Kidney capillary endothelial cell (primary cell): ENCODE results near the gene NLGN4X.

Experiments used
- DNase-seq: peaks from one replicate; pipeline ENCODE4 v3.0.0-alpha.2; 2018; ENCODE audit warnings: low spot score

The NLGN4X gene

GRCh38 chrX:5867778-5868177 is 360.9 kb downstream of the NLGN4X start:
- DNase-seq, result no peak

- DNase-seq, result no peak
Measured at GRCh38 chrX:5857232-5857631, 371.4 kb downstream of the NLGN4X start.

- DNase-seq, result no peak
Measured at GRCh38 chrX:5852941-5853340, 375.7 kb downstream of the NLGN4X start.

GRCh38 chrX:5842601-5843000 is 386.1 kb downstream of the NLGN4X start:
- DNase-seq, result no peak
